OCI-LY7 (cell line): ENCODE results near the gene KPNA4.

Source experiments
- EZH2phosphoT487 ChIP-seq: fragments of 200-600 bp; sonication (generic); IDR thresholded peaks from 2 replicates; pipeline ENCODE4 v1.6.1; 2018; ENCODE audit warnings: low read depth, borderline replicate concordance, mild to moderate bottlenecking, mixed run types, antibody characterized with exemption, low read length, moderate library complexity, mixed read lengths
- TF ChIP-seq, protein P1 (sequence below): fragments of 200-600 bp; sonication (generic); conservative IDR thresholded peaks from 2 replicates; pipeline ENCODE4 v1.5.1; 2014; ENCODE audit warnings: mild to moderate bottlenecking, antibody characterized with exemption, low read length, moderate library complexity, mixed read lengths

DNA sequence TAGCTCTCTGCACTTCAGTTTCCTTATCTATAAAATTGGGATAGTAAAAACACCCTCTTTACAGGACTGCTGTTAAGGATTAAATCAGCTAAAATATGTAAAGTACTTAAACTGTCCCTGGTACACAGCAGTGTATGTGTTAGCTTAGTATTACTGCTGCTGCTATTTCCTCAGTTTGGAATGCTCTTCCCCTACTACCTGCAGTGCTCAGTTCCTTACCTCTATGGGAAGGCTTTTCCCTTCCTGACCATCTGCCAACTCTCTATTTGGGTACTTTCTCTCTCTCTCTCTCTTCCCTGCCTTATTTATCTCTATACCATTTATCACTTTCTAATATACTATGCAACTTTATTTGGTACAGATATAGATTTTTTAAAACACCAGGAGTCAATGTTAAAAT lies 26.5 kb downstream of the KPNA4 start:
- TF ChIP-seq, protein P1, sequence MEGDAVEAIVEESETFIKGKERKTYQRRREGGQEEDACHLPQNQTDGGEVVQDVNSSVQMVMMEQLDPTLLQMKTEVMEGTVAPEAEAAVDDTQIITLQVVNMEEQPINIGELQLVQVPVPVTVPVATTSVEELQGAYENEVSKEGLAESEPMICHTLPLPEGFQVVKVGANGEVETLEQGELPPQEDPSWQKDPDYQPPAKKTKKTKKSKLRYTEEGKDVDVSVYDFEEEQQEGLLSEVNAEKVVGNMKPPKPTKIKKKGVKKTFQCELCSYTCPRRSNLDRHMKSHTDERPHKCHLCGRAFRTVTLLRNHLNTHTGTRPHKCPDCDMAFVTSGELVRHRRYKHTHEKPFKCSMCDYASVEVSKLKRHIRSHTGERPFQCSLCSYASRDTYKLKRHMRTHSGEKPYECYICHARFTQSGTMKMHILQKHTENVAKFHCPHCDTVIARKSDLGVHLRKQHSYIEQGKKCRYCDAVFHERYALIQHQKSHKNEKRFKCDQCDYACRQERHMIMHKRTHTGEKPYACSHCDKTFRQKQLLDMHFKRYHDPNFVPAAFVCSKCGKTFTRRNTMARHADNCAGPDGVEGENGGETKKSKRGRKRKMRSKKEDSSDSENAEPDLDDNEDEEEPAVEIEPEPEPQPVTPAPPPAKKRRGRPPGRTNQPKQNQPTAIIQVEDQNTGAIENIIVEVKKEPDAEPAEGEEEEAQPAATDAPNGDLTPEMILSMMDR, result no peak
- no peak for TF ChIP-seq EZH2phosphoT487
